ENCODE results near the gene IGF2R.

IGF2R gene

DNA sequence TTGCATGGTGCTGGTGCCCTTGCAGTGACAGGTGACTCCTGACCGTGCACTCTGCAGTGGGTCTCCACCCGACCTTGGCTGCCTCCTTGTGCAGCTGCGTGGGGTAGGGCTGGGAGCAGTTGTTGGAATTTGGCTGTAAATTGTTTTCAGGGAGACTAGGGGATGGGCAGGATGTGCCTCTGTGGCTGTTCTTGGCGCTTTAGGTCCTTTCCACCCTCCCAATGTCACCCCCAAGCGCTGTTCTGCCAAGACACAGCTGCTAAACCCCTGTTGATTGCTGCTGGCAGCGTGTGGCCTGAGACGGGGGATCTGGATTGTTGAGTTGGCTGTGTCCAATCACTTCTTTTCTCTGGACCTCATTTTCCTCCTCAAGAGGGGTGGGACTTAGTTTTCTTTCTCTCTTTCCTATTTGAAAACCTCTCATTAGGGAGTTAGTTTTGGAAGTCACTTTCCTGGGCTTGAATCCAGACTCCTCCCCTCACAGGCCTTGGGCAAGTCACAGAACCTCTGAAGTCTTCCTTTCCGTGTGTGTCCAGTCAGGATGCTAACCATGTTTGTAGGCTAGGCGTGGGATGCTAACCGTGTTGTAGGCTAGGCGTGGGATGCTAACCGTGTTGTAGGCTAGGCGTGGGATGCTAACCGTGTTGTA, 8.5 kb downstream of the IGF2R start:
- DNase-seq (ENCODE audit: extremely low read depth, low read depth), result no peak

DNA sequence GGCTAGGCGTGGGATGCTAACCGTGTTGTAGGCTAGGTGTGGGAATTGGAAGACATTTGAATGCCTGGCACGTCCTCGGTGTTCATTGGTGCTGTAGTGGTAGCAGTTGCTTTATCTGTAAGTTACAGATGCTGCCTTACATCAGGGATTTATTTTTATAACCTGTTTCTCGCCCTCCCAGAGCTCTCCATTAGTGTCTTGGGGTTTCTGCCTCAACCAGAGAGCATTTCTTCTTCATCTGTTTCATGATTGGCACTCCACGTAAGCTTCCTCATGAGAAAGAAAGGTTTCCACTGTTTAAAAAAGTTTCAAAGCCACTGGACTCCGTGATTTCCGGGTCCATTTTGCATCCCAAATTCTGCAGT, 9.0 kb downstream of the IGF2R start:
- DNase-seq (ENCODE audit: extremely low read depth, low read depth), result no peak
- TF ChIP-seq, protein P1, sequence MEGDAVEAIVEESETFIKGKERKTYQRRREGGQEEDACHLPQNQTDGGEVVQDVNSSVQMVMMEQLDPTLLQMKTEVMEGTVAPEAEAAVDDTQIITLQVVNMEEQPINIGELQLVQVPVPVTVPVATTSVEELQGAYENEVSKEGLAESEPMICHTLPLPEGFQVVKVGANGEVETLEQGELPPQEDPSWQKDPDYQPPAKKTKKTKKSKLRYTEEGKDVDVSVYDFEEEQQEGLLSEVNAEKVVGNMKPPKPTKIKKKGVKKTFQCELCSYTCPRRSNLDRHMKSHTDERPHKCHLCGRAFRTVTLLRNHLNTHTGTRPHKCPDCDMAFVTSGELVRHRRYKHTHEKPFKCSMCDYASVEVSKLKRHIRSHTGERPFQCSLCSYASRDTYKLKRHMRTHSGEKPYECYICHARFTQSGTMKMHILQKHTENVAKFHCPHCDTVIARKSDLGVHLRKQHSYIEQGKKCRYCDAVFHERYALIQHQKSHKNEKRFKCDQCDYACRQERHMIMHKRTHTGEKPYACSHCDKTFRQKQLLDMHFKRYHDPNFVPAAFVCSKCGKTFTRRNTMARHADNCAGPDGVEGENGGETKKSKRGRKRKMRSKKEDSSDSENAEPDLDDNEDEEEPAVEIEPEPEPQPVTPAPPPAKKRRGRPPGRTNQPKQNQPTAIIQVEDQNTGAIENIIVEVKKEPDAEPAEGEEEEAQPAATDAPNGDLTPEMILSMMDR (IDR thresholded peaks at IDR 0.05; ENCODE audit: low read depth, low read length), result no peak

More for the DNA sequence above, 8.5 kb downstream of the IGF2R start:
- TF ChIP-seq, protein P1 (IDR thresholded peaks at IDR 0.05; ENCODE audit: low read depth, low read length), result no peak

DNA sequence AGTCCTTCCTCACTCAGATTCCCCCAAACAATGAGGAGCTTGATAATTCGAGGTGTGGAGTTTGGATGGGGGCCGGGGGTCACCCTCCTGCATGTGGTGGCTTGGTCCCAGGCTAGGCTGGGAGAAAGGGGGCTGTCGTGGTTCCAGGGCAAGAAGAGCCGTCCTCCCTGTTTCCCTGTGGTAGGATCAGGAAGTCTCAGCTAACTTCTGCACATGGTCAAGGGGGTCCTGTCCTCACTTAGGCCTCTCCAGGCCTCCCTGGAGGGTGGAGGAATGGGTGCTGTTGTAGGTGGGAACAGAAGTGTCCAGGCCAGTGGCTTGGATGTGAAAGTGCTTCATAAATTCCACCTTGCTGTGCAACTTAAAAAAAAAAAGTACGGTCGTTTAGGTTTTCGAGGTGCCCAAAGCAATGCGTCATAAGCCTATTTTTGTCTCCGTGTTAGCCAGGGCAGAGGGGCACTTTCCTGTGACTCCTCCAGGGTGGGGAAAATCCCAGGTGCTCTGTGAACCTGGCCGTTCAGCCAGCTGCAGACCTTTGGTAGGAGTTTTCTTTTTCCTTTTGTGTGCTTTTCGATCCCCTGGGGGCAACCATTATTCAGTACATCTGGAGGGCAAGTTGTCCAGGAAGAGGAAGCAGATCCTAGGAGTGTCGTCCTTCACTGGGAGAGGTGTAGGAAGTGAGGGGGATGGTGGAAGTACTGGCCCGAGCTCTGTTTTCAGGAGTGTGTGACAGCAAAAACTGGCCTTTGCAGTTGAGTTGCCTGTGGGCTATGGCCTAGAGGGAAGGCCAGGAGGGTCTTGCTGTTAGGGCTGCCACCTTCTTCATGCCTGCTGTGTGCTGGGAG, 9.6 kb downstream of the IGF2R start:
- TF ChIP-seq, protein P1 (IDR thresholded peaks at IDR 0.05; ENCODE audit: low read depth, low read length), result no peak
- no peak for DNase-seq (ENCODE audit: extremely low read depth, low read depth)

DNA sequence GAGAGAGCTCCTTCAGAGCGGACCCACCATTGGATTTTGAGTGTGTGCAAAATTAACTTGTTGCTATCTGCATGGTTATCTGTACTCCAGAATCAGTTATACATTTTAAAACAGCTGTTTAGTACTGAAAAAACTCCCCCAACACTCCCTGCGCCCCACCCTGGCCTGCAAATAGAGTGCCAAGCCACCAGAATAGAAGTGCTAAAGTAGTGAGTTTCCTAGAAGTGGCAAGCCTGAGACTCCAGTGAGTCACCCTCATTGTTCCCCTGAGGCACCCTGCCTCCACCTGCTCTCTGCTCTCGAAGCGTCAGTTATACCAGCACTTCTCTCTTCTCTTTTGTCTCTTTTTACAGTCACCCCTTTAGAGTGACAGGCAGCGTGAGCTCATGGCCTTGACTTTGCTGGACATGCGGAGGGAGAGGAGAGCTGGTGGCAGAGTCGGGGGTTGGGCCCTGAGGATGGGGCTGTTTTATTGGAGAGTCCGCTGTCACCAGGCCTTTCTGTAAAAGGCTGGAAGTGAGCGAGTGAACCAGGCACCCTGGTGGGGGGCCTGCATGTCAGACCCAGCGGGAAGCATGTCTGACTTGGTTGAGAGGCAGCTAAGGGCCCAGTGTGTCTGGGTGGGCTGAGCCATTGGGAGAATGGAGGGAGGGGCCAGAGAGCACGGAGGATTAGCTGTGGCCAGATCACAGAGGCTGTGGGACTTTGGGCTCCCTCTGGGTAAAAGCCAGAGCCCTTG, 10.4 kb downstream of the IGF2R start:
- DNase-seq (ENCODE audit: extremely low read depth, low read depth), result no peak
- TF ChIP-seq, protein P1 (IDR thresholded peaks at IDR 0.05; ENCODE audit: low read depth, low read length), result no peak

DNA sequence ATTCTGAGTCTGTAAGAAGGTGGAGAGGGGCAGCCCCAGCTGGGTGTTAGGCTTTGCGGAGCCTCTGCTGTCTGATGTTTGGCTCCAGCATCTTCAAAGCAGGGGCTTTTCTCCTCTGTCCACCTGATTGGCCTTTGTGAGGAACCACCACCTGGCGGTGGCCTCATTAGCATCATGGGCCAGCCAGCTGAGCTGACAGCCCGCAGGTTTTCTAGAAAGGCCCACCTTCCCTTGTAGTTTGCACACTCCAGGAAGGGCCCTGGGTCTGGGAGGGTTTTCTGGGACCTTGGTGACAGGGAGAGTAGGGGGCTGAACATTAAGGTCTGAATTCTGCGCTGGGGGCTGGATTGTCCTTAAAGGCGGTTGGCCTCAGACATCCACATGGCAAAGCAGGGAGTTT, 11.6 kb downstream of the IGF2R start:
- no peak for DNase-seq (ENCODE audit: extremely low read depth, low read depth)
- TF ChIP-seq, protein P1 (IDR thresholded peaks at IDR 0.05; ENCODE audit: low read depth, low read length), result no peak

DNA sequence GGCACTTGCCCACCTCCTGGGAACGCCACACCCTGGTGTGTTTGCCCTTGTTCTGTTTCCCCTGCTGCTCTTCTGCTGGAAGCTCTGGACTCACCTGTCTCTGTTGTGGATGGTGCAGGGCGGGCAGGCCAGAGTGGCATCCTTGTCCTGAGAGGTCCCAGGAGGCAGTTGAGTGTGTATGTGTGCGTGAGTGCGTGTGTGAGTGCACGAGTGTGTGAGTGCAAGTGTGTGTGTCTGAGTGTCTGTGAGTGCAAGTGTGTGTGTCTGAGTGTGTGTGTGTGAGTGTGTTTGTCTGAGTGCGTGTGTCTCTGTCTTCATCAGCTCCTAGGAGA, 12.2 kb downstream of the IGF2R start:
- TF ChIP-seq, protein P1 (IDR thresholded peaks at IDR 0.05; ENCODE audit: low read depth, low read length), result no peak
- DNase-seq (ENCODE audit: extremely low read depth, low read depth), result no peak

Measured in AG09319 (cell line).